SJCRH30 (cell line): ENCODE measurements around the gene PHLPP2. TPM values are rescaled to one million over a fixed set of nuclear protein-coding genes. Genes with fewer than 3 reads are reported as not detected.

Experiments
- DNase-seq, 2 experiments: peaks; one replicate each; pipeline ENCODE4 v3.0.0-alpha.2; 2015 to 2020
- H3K27ac ChIP-seq: fragments of 250-450 bp; sonication (Bioruptor Pico); 2 replicates; pipeline ENCODE4 v1.5.1; 2020; ENCODE audit warnings: mild to moderate bottlenecking, moderate library complexity
- H3K27me3 ChIP-seq: fragments of 250-450 bp; sonication (Bioruptor Pico); 2 replicates; pipeline ENCODE4 v1.5.1; 2020; ENCODE audit warnings: mild to moderate bottlenecking, moderate library complexity
- H3K36me3 ChIP-seq: fragments of 250-450 bp; sonication (Bioruptor Pico); 2 replicates; pipeline ENCODE4 v1.5.1; 2020; ENCODE audit warnings: mild to moderate bottlenecking, moderate library complexity
- H3K4me1 ChIP-seq: fragments of 250-450 bp; sonication (Bioruptor Pico); 2 replicates; pipeline ENCODE4 v1.5.1; 2020; ENCODE audit warnings: mild to moderate bottlenecking, moderate library complexity
- H3K4me3 ChIP-seq: fragments of 250-450 bp; sonication (Bioruptor Pico); 2 replicates; pipeline ENCODE4 v1.5.1; 2020; ENCODE audit warnings: mild to moderate bottlenecking, moderate library complexity
- H3K9me3 ChIP-seq: fragments of 250-450 bp; sonication (Bioruptor Pico); replicated peaks from 2 replicates; pipeline ENCODE4 v1.5.1; 2020; ENCODE audit warnings: mild to moderate bottlenecking, moderate library complexity
- total RNA-seq: library from RNA; depleted of rRNA; stranded (reverse); fragments of >200 nt; shearing (Covaris generic); gene quantifications from 2 replicates; pipeline ENCODE4 v1.2.3, GENCODE V29; 2014

Gene PHLPP2
- total RNA-seq, 1 experiment from 2014 or later: 8.3 TPM

GRCh38 chr16:71670537-71670936, 54.0 kb downstream of the PHLPP2 start:
- H3K27me3 ChIP-seq: no peaks in the 10 kb centered on the region
- no peak for DNase-seq
- H3K27ac ChIP-seq: no peak overlapping the region
- H3K4me3 ChIP-seq: no peak overlapping the region
- H3K9me3 ChIP-seq: no peaks in the 10 kb centered on the region
- peaks cover 15% of the 10 kb centered on the region for H3K36me3 ChIP-seq
- no peaks in the 10 kb centered on the region for H3K4me1 ChIP-seq

GRCh38 chr16:71669926-71670536, 54.5 kb downstream of the PHLPP2 start:
- DNase-seq: no peak
- Histone ChIP-seq H3K4me1 (no peaks in the 10 kb centered on the region), H3K4me3 (no peak overlapping the region), H3K27ac (no peak overlapping the region), H3K36me3 (peaks cover 12% of the 10 kb centered on the region), H3K9me3 (no peaks in the 10 kb centered on the region), H3K27me3 (no peaks in the 10 kb centered on the region)

GRCh38 chr16:71666928-71667707, 57.4 kb downstream of the PHLPP2 start:
- peaks cover 7% of the 10 kb centered on the region for H3K36me3 ChIP-seq
- H3K27me3 ChIP-seq: no peaks in the 10 kb centered on the region
- no peak for DNase-seq
- no peak overlapping the region for H3K27ac ChIP-seq
- no peaks in the 10 kb centered on the region for H3K4me1 ChIP-seq
- H3K9me3 ChIP-seq: no peaks in the 10 kb centered on the region
- H3K4me3 ChIP-seq: no peak overlapping the region

- Histone ChIP-seq H3K4me1 (no peaks in the 10 kb centered on the region), H3K4me3 (no peak overlapping the region), H3K36me3 (peaks cover 3% of the 10 kb centered on the region), H3K27me3 (no peaks in the 10 kb centered on the region), H3K9me3 (no peaks in the 10 kb centered on the region), H3K27ac (no peak overlapping the region)
- no peak for DNase-seq
These were observed 58.2 kb downstream of the PHLPP2 start for GRCh38 chr16:71666264-71666663.

GRCh38 chr16:71659471-71659870, 65.0 kb downstream of the PHLPP2 start:
- H3K36me3 ChIP-seq: peaks cover 2% of the 10 kb centered on the region; the same call in 1 of the 2 replicates
- no peak for DNase-seq
- H3K27ac ChIP-seq: no peak overlapping the region
- H3K4me3 ChIP-seq: no peak overlapping the region
- no peaks in the 10 kb centered on the region for H3K27me3 ChIP-seq
- H3K4me1 ChIP-seq: no peaks in the 10 kb centered on the region
- no peaks in the 10 kb centered on the region for H3K9me3 ChIP-seq

- no peak for DNase-seq
- no peak overlapping the region for H3K27ac ChIP-seq
These were observed 65.7 kb downstream of the PHLPP2 start for GRCh38 chr16:71658771-71659170.

GRCh38 chr16:71649704-71650103, 74.8 kb downstream of the PHLPP2 start:
- peaks cover 2% of the 10 kb centered on the region for H3K36me3 ChIP-seq
- H3K9me3 ChIP-seq: no peaks in the 10 kb centered on the region
- no peaks in the 10 kb centered on the region for H3K27me3 ChIP-seq
- DNase-seq: no peak
- H3K27ac ChIP-seq: no peak overlapping the region
- peaks cover 9% of the 10 kb centered on the region for H3K4me1 ChIP-seq
- H3K4me3 ChIP-seq: no peak overlapping the region

More at GRCh38 chr16:71658771-71659170, 65.7 kb downstream of the PHLPP2 start:
- no peak overlapping the region for H3K4me3 ChIP-seq
- no peaks in the 10 kb centered on the region for H3K27me3 ChIP-seq
- H3K36me3 ChIP-seq: peaks cover 2% of the 10 kb centered on the region; the same call in 1 of the 2 replicates
- no peaks in the 10 kb centered on the region for H3K4me1 ChIP-seq
- H3K9me3 ChIP-seq: no peaks in the 10 kb centered on the region

- H3K27me3 ChIP-seq: no peaks in the 10 kb centered on the region
- H3K4me3 ChIP-seq: no peak overlapping the region
- H3K4me1 ChIP-seq: peaks cover 9% of the 10 kb centered on the region
- no peaks in the 10 kb centered on the region for H3K9me3 ChIP-seq
- H3K36me3 ChIP-seq: peaks cover 2% of the 10 kb centered on the region
- no peak overlapping the region for H3K27ac ChIP-seq
- DNase-seq: no peak
These were observed 75.6 kb downstream of the PHLPP2 start for GRCh38 chr16:71648921-71649320.

GRCh38 chr16:71648162-71648561, 76.3 kb downstream of the PHLPP2 start:
- peak; percentile 53 to 80 for DNase-seq

GRCh38 chr16:71647391-71647790, 77.1 kb downstream of the PHLPP2 start:
- H3K4me3 ChIP-seq: no peak overlapping the region
- H3K9me3 ChIP-seq: no peaks in the 10 kb centered on the region
- no peak overlapping the region for H3K27ac ChIP-seq
- peaks cover 9% of the 10 kb centered on the region for H3K4me1 ChIP-seq
- DNase-seq: no peak
- H3K27me3 ChIP-seq: no peaks in the 10 kb centered on the region
- H3K36me3 ChIP-seq: peaks cover 2% of the 10 kb centered on the region

More at GRCh38 chr16:71648162-71648561, 76.3 kb downstream of the PHLPP2 start:
- Histone ChIP-seq H3K27ac (no peak overlapping the region), H3K36me3 (peaks cover 2% of the 10 kb centered on the region), H3K4me3 (no peak overlapping the region), H3K27me3 (no peaks in the 10 kb centered on the region), H3K4me1 (peaks cover 9% of the 10 kb centered on the region), H3K9me3 (no peaks in the 10 kb centered on the region)

- H3K27ac ChIP-seq: no peak overlapping the region
- H3K4me3 ChIP-seq: no peak overlapping the region
- peaks cover 9% of the 10 kb centered on the region for H3K4me1 ChIP-seq
- H3K36me3 ChIP-seq: no peaks in the 10 kb centered on the region; the same call in 1 of the 2 replicates
- no peaks in the 10 kb centered on the region for H3K27me3 ChIP-seq
- H3K9me3 ChIP-seq: no peaks in the 10 kb centered on the region
- DNase-seq: peak in 1 of 2 experiments; percentile 48
These were observed 79.1 kb downstream of the PHLPP2 start for GRCh38 chr16:71645450-71645849.

GRCh38 chr16:71637398-71637797, 87.1 kb downstream of the PHLPP2 start:
- Histone ChIP-seq H3K36me3 (no peaks in the 10 kb centered on the region), H3K4me1 (no peaks in the 10 kb centered on the region), H3K9me3 (no peaks in the 10 kb centered on the region), H3K27me3 (no peaks in the 10 kb centered on the region), H3K27ac (no peak overlapping the region), H3K4me3 (no peak overlapping the region)
- DNase-seq: no peak

GRCh38 chr16:71635632-71636031, 88.9 kb downstream of the PHLPP2 start:
- H3K36me3 ChIP-seq: no peaks in the 10 kb centered on the region
- H3K27ac ChIP-seq: no peak overlapping the region
- no peak overlapping the region for H3K4me3 ChIP-seq
- no peaks in the 10 kb centered on the region for H3K4me1 ChIP-seq
- H3K27me3 ChIP-seq: no peaks in the 10 kb centered on the region
- no peaks in the 10 kb centered on the region for H3K9me3 ChIP-seq
- DNase-seq: no peak

GRCh38 chr16:71631776-71632175, 92.7 kb downstream of the PHLPP2 start:
- H3K27ac ChIP-seq: no peak overlapping the region
- H3K4me3 ChIP-seq: no peak overlapping the region
- peaks cover 15% of the 10 kb centered on the region for H3K4me1 ChIP-seq
- no peak for DNase-seq
- H3K36me3 ChIP-seq: no peaks in the 10 kb centered on the region
- H3K27me3 ChIP-seq: no peaks in the 10 kb centered on the region
- no peaks in the 10 kb centered on the region for H3K9me3 ChIP-seq

- H3K9me3 ChIP-seq: no peaks in the 10 kb centered on the region
- no peak overlapping the region for H3K4me3 ChIP-seq
- no peak for DNase-seq
- no peak overlapping the region for H3K27ac ChIP-seq
- peaks cover 15% of the 10 kb centered on the region for H3K4me1 ChIP-seq
- H3K36me3 ChIP-seq: no peaks in the 10 kb centered on the region
- no peaks in the 10 kb centered on the region for H3K27me3 ChIP-seq
These were observed 93.7 kb downstream of the PHLPP2 start for GRCh38 chr16:71630808-71631207.
